HG03196 (cell line): Measurements from ENCODE around the gene B3GLCT.
"Not testable (repeated sequence)": the region's sequence is repeated elsewhere in the genome, so short reads cannot be mapped to it uniquely, and the experiment has no call there.

ENCODE experiments used
- ATAC-seq: cut with Tn5 transposase; IDR thresholded peaks from one replicate; pipeline ENCODE4 v1.9.1; 2021; ENCODE audit not compliant: unreplicated experiment

The B3GLCT gene

DNA sequence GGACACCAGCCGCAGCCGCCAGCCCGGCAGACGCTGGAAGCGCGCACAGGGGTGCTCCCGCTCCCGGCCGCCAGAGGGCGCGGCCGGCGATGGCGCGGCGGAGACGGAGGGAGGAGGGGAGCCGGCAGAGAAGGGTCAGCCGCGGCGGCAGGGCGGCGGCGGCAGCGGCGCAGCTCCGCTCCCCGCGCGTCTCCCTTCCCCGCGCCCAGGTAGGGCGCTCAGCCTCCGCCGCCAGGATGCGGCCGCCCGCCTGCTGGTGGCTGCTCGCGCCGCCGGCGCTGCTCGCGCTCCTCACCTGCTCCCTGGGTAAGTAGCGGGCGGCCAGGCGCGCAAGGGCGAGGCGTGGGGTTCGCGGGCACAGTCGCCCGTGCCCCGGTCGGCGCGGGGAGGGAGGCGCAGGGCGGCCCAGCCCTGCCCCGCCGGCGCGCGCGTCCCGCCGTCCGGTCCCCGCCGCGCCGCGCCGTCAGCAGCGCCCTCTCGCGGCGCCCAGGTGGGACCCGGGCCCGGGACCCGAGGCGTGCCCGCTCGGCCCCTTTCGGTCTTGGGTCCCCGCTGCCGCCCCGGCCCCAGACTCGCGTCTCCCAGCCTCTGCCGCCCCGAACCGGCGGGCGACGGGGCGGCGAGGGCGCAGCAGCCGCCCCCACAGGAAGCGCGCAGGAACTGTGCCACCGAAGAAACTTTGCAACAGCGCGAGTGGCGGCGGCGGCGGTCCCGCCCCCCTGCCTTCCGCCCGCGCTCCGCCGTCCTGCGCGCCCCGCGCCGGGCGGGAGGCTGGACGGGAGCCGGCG lies at the start of gene B3GLCT:
B3GLCT (plus strand) TSS at position 127 of the 788 bp plus-strand sequence; CDS start at position 237, 110 bp downstream.
- ATAC-seq, result peak; percentile 85

- ATAC-seq, result no peak
Measured at GRCh38 chr13:31150315-31150985, 49.3 kb upstream of the B3GLCT start.

DNA sequence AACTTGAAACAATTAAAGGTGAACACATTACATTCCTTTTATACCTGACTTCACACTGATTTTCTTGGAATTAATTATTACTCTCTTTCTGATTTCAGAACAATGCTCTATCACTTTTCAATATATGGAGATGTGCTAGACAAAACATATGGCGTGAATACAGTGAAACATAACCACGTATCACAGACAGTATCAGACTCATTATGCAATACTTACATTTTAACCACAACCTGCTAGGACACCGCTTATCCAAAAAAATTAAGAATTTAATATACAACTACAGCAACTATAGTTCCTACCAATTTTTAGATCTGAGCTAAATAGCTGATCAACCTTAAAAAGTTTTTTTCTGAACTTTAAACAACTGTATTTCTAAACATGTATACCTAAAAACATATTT lies 47.9 kb upstream of the B3GLCT start:
- no peak for ATAC-seq

DNA sequence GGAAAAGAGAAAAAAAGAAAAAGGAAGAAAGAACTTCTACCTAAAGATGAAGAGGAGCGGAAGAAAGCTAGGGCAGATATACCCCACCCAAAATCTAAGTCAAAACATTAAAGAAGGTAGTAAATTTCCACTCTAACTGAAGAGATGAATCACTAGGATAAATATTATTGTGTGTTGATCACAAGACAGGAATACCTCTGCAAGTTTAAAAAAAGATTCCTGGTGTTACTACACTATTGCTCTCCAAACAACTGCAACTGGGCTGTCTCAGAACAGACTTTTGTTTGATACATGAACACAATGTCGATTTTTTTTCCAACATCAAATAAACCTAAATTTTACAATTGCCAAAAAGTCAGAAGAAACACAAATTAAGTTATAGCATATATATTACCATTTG lies 44.8 kb upstream of the B3GLCT start:
- no peak for ATAC-seq

GRCh38 chr13:31159306-31159705 lies 40.5 kb upstream of the B3GLCT start:
- no peak for ATAC-seq

GRCh38 chr13:31160857-31161556 lies 38.8 kb upstream of the B3GLCT start:
- peak; percentile 26 for ATAC-seq

DNA sequence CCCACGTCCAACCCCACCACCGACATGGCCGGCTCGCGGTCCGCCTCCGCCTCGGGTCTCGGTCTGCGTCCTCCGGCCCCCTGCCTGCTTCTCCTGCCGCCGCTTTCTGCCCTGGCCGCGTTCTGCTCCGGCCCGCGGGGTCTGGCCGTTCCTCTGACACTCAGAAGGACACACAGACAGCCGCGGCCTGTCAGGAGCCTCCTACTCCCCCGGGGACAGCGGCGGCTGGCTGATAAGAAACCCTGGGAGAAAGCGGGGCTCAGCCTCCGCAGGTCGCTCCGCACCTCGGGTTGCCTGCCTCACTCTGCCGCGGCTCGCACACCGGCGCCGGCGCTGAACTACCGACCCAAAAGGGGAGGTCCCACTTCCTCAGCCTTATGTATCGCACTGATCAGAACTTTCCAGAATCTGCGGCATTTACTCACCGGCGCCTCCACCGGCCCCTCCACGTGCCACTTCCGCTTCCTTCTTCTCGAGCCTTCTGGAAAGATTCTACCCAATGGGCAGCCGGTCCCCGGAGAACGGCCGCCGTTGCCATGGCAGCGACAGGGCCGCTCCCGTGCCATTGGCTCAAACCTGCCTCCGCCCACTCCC lies 38.1 kb upstream of the B3GLCT start, which contains the start of gene HSPH1:
HSPH1 (minus strand) TSS at position 348 of the 594 bp plus-strand sequence; CDS start at position 26, 322 bp downstream.
- peak; percentile 75 for ATAC-seq

- ATAC-seq, result peak; percentile 87
Measured at GRCh38 chr13:31162151-31163008, 37.4 kb upstream of the B3GLCT start.

- no peak for ATAC-seq
Measured at GRCh38 chr13:31166591-31166990, 33.2 kb upstream of the B3GLCT start.

DNA sequence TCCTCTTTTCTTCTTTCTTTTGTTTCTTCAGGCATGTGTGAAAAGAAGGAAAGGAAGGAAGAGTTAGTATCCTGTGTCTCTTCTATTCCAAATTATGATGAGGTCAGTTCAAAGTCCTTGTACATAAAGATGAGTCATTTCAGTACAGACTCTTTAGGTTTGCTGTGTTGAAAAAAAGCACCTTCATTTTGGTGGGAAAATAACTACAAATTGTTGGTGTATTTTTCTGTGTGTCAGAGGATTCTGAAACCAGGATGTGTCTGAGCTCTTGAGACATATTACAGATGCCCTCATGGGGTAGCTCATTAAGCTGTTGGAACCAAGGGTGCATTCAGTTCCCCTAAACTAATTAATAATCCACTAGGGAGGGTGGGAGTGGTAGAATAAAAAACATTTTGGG lies 32.3 kb upstream of the B3GLCT start:
- peak; percentile 53 for ATAC-seq

GRCh38 chr13:31168166-31168565 lies 31.6 kb upstream of the B3GLCT start:
- ATAC-seq, result no peak

- ATAC-seq, result no peak
Measured at GRCh38 chr13:31168736-31169135, 31.0 kb upstream of the B3GLCT start.

DNA sequence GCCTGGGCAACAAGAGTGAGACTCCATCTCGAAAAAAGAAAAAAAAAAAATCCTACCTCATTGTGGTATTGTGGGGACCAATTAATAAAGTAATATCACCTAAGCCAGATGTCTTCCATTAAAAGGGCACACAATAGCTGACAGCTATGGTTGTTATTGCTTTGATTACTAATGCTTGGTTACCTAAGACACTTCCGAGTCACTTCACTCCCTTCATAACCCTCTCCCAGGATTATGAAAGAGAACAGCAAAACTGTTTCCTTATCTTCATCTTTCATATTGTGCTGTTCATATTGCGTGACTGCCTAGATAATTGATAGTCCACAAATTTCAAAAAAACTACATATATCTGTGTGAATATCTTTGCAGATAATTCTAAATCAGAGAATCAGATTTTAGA lies 27.8 kb upstream of the B3GLCT start:
- ATAC-seq, result no peak

DNA sequence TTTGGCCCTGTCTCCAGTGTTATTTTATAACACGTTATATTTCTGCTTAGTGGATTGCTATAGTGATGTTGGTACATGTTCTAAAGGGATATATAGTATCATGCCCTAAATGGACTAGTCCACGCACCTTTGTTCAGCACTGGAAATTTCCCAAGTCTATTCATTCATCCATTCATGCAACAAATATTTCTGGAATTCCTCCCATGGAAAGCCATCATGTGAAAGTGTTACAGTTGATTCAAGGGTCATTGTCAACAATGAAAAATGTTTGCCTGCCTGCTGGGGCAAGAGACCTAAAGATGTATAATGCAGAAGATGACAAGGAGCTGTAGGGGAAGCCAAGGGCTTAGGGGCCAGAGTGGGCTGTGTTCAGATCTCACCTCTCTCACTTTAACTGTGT lies 27.2 kb upstream of the B3GLCT start:
- ATAC-seq, result no peak

DNA sequence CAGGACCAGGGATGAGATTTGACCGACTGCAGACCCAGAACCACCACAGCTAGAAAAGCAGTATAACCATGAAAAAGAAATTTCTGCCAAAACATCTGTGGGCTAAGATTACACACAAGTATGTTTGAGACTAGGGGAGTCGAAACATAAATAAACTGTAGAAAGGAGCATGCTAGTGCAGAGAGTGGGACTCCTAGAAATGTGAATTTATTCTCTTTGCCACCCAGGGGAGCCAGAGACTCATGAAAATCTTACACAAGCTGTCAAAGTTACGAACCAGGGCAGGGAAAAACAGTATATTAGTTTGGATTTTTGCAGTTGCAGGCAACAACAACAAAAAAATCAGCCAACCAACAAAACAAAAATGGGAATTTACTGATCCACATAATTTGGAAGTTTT lies 25.8 kb upstream of the B3GLCT start:
- no peak for ATAC-seq

- ATAC-seq, result no peak
Measured at GRCh38 chr13:31175847-31176532, 23.8 kb upstream of the B3GLCT start.

DNA sequence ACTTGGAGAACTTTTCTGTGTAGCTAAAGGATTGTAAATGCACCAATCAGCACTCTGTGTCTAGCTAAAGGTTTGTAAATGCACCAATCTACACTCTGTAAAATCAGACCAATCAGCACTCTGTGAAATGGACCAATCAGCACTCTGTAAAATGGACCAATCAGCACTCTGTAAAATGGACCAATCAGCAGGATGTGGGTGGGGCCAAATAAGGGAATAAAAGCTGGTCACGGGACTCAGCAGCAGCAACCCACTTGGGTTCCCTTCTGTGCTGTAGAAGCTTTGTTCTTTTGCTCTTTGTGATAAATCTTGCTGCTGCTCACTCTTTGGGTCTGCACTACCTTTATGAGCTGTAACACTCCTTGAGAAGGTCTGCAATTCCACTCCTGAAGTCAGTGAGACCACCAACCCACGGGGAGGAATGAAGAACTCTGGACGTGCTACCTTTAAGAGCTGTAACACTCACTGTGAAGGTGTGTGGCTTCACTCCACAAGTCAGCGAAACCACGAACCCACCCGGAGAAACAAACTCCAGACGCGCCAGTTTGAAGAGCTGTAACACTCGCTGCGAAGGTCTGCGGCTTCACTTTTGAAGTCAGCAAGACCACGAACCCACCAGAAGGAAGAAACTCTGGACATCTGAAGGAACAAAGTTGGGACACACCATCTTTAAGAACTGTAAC lies 21.8 kb upstream of the B3GLCT start:
- ATAC-seq, result not testable (repeated sequence)

DNA sequence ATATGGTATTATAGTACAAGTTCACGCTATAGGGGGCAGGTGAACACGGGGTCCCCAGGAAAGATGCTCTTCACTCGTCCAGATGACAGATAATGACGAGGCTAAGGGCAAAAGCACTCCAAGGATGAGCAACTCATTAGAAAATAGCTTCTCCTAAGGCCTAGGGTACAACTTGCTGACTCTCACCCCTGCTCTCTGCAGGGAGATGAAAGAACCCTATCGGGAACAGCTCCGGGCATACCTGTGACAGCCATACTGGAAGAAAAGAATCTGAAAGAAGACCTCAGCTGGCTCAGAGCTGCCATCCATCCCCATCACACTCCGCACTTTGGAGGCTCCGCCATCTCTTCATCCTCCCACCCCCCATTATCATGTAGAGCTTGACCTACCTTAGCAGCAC lies 20.5 kb upstream of the B3GLCT start:
- no peak for ATAC-seq

DNA sequence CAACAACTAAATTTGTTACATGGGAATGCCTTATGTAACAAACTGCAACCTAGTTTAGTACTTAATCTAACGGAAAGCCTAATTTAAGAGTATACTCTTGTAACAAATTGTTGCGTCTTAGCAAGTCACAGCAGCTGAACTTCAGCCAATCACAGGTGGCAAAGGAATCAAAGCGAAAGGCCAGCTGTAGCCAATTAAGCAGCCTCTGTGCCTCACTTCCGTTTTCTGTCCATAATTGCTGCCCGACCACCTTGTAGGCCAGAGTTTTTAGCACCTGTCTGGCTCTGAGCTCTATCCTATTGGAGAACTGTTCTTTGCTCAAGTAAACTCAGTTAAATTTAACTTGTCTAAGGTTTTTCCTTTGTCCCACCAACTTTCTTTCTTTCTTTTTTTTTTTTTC lies 20.0 kb upstream of the B3GLCT start:
- ATAC-seq, result no peak
